Gastroesophageal sphincter (tissue), 4 donors: ENCODE data around the gene FIBP. TPM values are rescaled to one million over a fixed set of nuclear protein-coding genes. Genes with fewer than 3 reads are reported as not detected.

Experiments
- ATAC-seq: fragments of 150-250 bp; one replicate; pipeline ENCODE4 v1.9.1; 2016; ENCODE audit warnings: mild to moderate bottlenecking, moderate library complexity
- H3K27ac ChIP-seq, 4 donors: fragments of 200-600 bp; sonication (generic) in 3 of 4; 1 replicate in 3 of 4; 2 replicates in 1 of 4; pipeline ENCODE4 v1.5.1; 2016 to 2019
- H3K27me3 ChIP-seq: fragments of 200-600 bp; sonication (generic); one replicate; pipeline ENCODE4 v1.5.1; 2019
- H3K36me3 ChIP-seq, 2 donors: fragments of 200-600 bp; sonication (generic); one replicate each; pipeline ENCODE4 v1.5.1; 2019; ENCODE audit warnings: control low read depth in 1 of 2
- H3K4me1 ChIP-seq, 3 donors: fragments of 200-600 bp; sonication (generic); 1 replicate in 2 of 3; 2 replicates in 1 of 3; pipeline ENCODE4 v1.5.1; 2016 to 2019; ENCODE audit warnings: control low read depth in 2 of 3
- H3K4me3 ChIP-seq, 2 donors: fragments of 200-600 bp; sonication (generic); one replicate each; pipeline ENCODE4 v1.5.1; 2019; ENCODE audit warnings: mild to moderate bottlenecking in 1 of 2, moderate library complexity in 1 of 2
- H3K9me3 ChIP-seq, 3 donors: fragments of 200-600 bp; sonication (generic); one replicate each; pipeline ENCODE4 v1.5.1; 2017 to 2019; ENCODE audit warnings: control low read depth in 2 of 3
- EP300 ChIP-seq: sonication (generic); formaldehyde crosslinking; IDR thresholded peaks from one replicate; pipeline ENCODE4 v1.6.1; 2017; ENCODE audit warnings: antibody characterized with exemption, mild to moderate bottlenecking
- POLR2A ChIP-seq, 2 donors: fragments of 450-650 bp; IDR thresholded peaks; one replicate each; pipeline ENCODE4 v1.6.1; 2017; ENCODE audit warnings: antibody characterized with exemption in 2 of 2, mild to moderate bottlenecking in 2 of 2, moderate library complexity in 1 of 2
- POLR2AphosphoS5 ChIP-seq: sonication (generic); formaldehyde crosslinking; IDR thresholded peaks from one replicate; pipeline ENCODE4 v1.6.1; 2017; ENCODE audit warnings: antibody characterized with exemption
- WGBS, 2 donors: methylation state at CpG; one replicate each; pipeline ENCODE4 v1.1.5; 2018; ENCODE audit warnings: low coverage in 1 of 2; 5-methylcytosine and 5-hydroxymethylcytosine counted together
- total RNA-seq, 4 donors: library from RNA; depleted of rRNA; stranded (reverse); fragments of >200 nt; gene quantifications; one replicate each; pipeline ENCODE4 v1.1.0, GENCODE V29; 2016
- TF ChIP-seq, protein P1 (sequence below), 4 experiments: fragments of 200-600 bp in 2 of 4; fragments of 450-650 bp in 2 of 4; sonication (generic) in 1 of 4; IDR thresholded peaks; one replicate each; pipeline ENCODE4 v1.5.1; 2017 to 2019; ENCODE audit warnings: antibody characterized with exemption in 4 of 4, mild to moderate bottlenecking in 2 of 4, moderate library complexity in 2 of 4

Gene FIBP
- total RNA-seq, 4 donors from 2014 or later, result 35.2 to 62.3 (median 54.6) TPM

DNA sequence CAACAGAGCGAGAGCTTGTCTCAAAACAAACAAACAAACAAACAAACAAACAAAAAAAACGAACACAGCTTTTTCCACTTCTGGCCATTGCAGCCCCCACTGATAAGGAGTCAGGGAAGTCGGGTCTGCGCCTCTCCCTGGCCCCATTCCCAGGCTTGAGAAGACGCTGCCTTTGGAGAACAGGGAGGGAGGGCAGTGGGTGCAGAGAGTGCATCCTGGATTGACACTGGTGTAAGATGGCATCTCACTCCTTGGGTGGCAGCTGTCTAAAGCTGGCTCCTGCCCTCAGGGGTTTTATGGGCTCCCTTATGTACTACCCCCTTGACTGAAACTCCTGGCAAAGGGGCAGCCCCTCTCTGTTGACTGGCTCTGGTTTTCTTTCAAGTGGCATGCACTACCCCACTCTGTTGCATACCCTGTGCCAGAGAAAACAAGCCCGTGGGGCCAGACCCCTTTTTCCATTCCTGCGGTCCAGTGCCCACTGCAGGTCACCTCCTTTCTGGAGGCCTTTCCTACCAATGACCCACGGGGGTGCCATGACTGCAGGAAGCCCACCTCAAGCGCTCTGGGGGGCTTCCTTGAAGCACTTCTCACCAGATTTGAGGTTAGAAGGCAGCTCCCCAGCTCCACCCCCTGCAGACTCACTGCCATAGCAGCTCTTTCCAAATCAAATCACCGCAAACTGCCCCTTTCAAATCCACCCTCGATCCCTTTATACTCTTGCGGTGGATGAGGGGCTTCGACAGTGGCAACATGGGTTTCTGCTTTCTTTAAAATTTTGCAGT lies 43.7 kb upstream of the FIBP start:
- no peak overlapping the region for H3K27ac ChIP-seq
- no peak for TF ChIP-seq EP300
- TF ChIP-seq, protein P1, sequence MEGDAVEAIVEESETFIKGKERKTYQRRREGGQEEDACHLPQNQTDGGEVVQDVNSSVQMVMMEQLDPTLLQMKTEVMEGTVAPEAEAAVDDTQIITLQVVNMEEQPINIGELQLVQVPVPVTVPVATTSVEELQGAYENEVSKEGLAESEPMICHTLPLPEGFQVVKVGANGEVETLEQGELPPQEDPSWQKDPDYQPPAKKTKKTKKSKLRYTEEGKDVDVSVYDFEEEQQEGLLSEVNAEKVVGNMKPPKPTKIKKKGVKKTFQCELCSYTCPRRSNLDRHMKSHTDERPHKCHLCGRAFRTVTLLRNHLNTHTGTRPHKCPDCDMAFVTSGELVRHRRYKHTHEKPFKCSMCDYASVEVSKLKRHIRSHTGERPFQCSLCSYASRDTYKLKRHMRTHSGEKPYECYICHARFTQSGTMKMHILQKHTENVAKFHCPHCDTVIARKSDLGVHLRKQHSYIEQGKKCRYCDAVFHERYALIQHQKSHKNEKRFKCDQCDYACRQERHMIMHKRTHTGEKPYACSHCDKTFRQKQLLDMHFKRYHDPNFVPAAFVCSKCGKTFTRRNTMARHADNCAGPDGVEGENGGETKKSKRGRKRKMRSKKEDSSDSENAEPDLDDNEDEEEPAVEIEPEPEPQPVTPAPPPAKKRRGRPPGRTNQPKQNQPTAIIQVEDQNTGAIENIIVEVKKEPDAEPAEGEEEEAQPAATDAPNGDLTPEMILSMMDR (IDR thresholded peaks at IDR 0.05), result no peak
- no peak for TF ChIP-seq POLR2AphosphoS5
- TF ChIP-seq POLR2A (IDR thresholded peaks at IDR 0.05), result no peak
- H3K9me3 ChIP-seq, result no peaks in the 10 kb centered on the region
- H3K36me3 ChIP-seq, result no peaks in the 10 kb centered on the region
- WGBS, 2 donors, result 43 to 51% methylated on average over 9 to 11 of the region's 13 CpGs
- ATAC-seq, result no peak
- peaks cover 14% of the 10 kb centered on the region for H3K27me3 ChIP-seq
- no peaks in the 10 kb centered on the region for H3K4me1 ChIP-seq
- H3K4me3 ChIP-seq, result no peak overlapping the region

DNA sequence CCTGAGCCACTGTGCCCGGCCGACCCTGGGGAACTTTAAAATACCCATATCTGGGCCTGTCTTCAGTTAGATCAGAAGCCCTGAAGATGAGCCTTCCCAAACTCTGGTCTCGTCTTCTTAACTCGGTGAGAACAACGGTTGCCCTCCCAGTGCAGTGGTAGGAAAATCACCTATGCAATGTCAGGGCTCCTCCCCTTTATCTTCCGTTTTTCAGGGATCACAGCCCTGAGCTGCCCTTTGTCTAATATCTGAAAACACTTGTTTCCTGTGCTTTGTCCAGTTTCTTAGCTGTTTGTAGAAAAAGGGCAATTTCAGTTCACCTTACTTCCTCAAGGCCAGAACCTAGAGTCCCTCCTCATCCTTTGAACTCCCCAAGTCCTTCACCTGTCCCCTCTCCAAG lies 40.4 kb upstream of the FIBP start:
- TF ChIP-seq POLR2A (IDR thresholded peaks at IDR 0.05) (no peak), EP300 (no peak), POLR2AphosphoS5 (no peak)
- TF ChIP-seq, protein P1 (IDR thresholded peaks at IDR 0.05), result no peak
- Histone ChIP-seq H3K4me1 (no peaks in the 10 kb centered on the region), H3K36me3 (peaks cover 0 to 2% of the 10 kb centered on the region in 2 donors), H3K4me3 (no peak overlapping the region), H3K27me3 (peaks cover 13% of the 10 kb centered on the region), H3K9me3 (no peaks in the 10 kb centered on the region), H3K27ac (no peak overlapping the region)
- 17 to 48% methylated on average over 1 to 4 of the region's 6 CpGs for WGBS, 2 donors
- ATAC-seq, result no peak

DNA sequence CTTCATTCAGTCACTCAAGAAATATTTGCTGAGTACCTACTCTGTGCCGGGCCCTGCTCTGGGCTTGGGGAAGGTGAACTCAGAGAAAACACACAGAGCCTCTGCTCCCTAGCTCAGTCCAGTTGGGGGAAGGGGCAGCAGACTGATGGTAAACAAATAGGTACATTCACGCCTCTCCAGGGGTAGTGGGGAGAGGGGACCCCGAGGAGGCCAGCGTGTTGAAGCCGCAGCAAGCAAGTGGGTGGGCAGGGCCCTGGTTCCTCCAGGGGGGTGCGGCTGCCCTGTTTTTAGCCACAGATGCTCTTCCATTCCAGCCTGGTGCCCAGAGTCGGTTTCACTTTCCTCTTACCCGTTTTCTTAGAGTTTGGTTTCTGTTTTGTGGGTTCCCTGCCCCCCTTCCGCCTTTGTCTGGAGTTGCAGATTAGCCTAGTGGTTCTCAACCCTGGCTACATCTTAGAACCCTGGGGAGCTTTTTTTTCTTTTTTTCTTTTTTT lies 39.7 kb upstream of the FIBP start:
- 50% methylated on average over 4 of the region's 9 CpGs; no CpG with 5 or more reads in 1 of the 2 donors for WGBS, 2 donors
- no peaks in the 10 kb centered on the region for H3K9me3 ChIP-seq
- peaks cover 6% of the 10 kb centered on the region for H3K27me3 ChIP-seq
- peak overlapping the region in 1 of 4 donors; percentile 47 for H3K27ac ChIP-seq
- H3K4me1 ChIP-seq, result no peaks in the 10 kb centered on the region
- peaks cover 0 to 9% of the 10 kb centered on the region in 2 donors for H3K36me3 ChIP-seq
- no peak for ATAC-seq
- TF ChIP-seq, protein P1 (IDR thresholded peaks at IDR 0.05), result no peak
- no peak for TF ChIP-seq POLR2A (IDR thresholded peaks at IDR 0.05)
- TF ChIP-seq EP300, result no peak
- TF ChIP-seq POLR2AphosphoS5, result no peak
- H3K4me3 ChIP-seq, result no peak overlapping the region

DNA sequence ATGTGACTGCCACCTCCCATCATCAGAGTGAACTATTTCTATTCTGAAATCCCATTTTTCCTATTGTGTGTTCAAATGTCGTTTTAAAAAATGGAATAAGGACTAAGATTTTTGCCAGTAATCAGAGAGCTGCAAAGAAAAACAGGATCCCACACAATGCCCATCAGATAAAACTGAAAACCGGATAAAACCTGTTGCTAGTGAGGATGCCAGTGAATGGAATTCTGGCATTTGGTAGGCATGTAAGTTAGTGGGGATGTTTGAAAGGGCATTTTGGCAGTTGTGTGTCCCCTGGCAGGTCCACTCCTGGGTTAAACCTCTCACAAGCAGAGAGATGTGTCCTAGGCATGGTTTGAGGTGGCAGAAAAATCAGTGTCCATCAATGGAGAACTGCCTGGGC lies 37.1 kb upstream of the FIBP start:
- no peak for ATAC-seq
- Histone ChIP-seq H3K9me3 (no peaks in the 10 kb centered on the region), H3K36me3 (peaks cover 0 to 33% of the 10 kb centered on the region in 2 donors), H3K27ac (no peak overlapping the region), H3K27me3 (no peaks in the 10 kb centered on the region), H3K4me3 (no peak overlapping the region), H3K4me1 (peaks cover 0 to 11% (median 8%) of the 10 kb centered on the region in 3 donors)
- TF ChIP-seq EP300 (no peak), POLR2AphosphoS5 (no peak)
- TF ChIP-seq, protein P1 (IDR thresholded peaks at IDR 0.05), result no peak
- 42% methylated on average over 2 of the region's 2 CpGs; no CpG with 5 or more reads in 1 of the 2 donors for WGBS, 2 donors

DNA sequence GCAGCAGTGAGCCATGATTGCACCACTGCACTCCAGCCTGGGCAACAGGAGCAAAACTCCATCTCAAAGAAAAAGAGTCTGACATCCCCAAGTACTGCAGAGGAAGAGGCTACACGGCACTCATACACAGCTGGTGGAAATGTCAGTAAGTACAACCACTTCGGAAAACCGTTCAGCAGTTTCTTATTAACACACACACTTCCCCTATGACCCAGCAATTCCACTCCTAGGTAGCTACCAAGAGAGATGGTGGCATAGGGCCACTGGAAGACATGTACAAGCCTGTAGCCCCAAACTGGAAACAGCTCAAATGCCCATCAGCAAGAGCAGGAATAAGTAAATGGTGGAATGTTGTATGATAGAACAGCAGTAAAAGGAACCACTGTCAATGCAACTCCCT lies 34.3 kb upstream of the FIBP start:
- Histone ChIP-seq H3K36me3 (peaks cover 0 to 33% of the 10 kb centered on the region in 2 donors), H3K9me3 (no peaks in the 10 kb centered on the region), H3K4me3 (no peak overlapping the region), H3K27me3 (no peaks in the 10 kb centered on the region), H3K4me1 (peaks cover 0 to 24% (median 17%) of the 10 kb centered on the region in 3 donors), H3K27ac (no peak overlapping the region)
- WGBS, 2 donors, result 78% methylated on average over 3 of the region's 3 CpGs; no CpG with 5 or more reads in 1 of the 2 donors
- TF ChIP-seq, protein P1 (IDR thresholded peaks at IDR 0.05), result no peak
- TF ChIP-seq EP300, result no peak
- no peak for TF ChIP-seq POLR2A (IDR thresholded peaks at IDR 0.05)
- TF ChIP-seq POLR2AphosphoS5, result no peak
- no peak for ATAC-seq
